HUDEP-2 (cell line): ENCODE results near the gene PRDM16.

Experiments used
- DNase-seq, 76 experiments: peaks; one replicate each; lab custom pipeline; 2025; ENCODE audit not compliant: unreplicated experiment in 76 of 76; lab: John Stamatoyannopoulos, UW

The PRDM16 gene

GRCh38 chr1:3067671-3068563 is 1.1 kb upstream of the PRDM16 start:
- DNase-seq: no peak

DNA sequence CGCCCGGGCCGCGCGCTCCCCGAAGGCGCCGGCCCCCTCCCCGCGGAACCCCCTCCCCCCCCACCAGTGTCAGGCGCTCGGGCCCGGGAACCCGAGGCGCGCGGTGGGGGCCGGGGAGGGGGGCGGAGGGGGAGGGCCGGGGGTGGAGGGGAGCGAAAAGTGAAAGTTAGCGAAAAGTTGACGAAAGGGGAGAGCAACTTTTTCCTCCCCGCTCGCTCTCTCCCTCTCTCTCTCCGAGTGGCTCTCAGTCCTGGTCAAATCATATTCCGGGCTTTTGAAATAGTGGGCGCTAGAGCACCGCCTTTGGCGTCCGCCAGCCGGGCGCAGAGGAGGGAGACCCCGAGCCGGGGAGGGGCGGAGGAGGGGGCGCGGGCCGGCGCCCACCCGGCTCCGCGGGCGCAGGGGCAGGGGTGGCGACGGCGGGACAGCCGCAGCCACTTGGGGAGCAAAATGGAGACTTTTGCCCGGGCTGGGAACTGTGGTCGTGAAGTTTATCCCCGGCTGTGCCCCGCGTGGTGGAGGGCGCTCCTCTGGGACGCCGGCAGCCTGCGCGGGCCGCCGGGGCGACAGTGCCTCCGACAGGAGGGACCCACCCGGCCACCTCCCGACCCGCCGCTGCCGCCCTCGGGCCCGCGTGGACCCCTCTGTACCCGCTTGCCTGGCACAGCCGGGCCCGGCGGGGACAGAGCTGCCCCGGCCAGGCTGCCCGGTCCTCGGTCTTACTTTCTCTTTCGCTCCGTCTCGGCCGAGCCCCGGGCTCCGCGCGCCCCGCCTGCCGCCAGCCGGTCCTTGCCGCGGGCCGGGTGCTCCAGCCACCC is 697 bp downstream of the PRDM16 start:
- no peak for DNase-seq

DNA sequence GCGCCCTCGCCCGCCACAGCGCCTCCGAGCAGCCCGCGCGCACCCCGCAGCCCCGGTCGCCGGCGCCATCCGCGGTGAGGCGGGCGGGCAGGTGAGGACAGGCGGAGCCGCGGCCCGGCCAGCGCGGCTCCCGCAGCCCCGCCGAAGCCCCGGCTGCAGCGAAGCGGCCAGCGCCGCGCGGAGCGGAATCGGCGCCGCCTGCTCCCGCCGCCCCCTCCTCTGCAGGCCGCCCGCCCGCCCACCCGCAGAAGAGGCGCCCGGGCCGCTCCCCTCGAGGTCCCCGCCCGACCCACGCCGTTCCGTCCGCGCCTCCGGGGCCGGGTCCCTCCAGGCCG is 1.3 kb downstream of the PRDM16 start:
- DNase-seq: no peak

GRCh38 chr1:3070644-3071564 is 1.9 kb downstream of the PRDM16 start:
- no peak for DNase-seq

- no peak for DNase-seq
These were observed 2.8 kb downstream of the PRDM16 start for GRCh38 chr1:3071565-3072390.

DNA sequence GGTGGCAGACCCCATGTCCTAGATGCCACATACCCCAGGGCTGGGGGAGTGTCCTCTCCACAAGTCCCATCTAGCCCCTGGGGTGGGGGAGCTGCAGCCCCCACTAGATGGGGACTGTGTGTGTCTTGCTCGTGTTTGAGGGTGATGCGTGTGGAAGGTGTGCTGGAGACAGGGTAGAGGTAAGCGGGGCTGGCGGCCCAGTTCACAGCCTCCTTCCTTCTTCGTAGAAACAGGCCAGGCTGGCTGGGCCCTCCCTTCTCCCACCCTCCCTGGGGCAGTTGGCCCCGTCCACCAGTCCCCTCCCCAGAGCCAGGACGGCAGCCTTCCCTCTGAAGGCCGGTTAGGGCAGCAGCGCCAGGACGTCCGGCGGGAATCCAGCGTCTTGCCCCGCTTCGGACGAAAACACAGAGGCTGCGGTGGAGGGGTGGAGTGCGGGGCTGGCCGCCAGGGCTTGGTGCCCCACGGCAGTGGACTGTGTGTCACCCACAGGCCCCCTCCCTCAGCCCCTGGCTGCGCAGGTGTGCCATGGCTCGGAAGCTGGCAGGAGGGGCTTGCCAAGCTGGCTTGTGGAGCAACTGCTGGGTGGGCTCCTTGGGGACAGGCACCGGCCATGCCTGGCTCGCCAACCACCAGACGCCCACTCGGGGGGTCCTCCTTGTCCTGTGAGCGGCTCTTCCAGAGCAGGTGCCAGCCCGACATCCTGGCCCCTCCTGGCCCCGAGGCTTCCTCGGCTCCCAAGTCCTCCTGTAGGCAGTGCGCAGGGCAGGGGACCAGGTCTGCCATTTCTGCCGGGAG is 3.6 kb downstream of the PRDM16 start:
- DNase-seq: no peak

GRCh38 chr1:3073186-3073488 is 4.1 kb downstream of the PRDM16 start:
- DNase-seq: no peak

GRCh38 chr1:3073489-3074296 is 4.7 kb downstream of the PRDM16 start:
- DNase-seq: no peak

- DNase-seq: no peak
These were observed 5.3 kb downstream of the PRDM16 start for GRCh38 chr1:3074297-3074741.

DNA sequence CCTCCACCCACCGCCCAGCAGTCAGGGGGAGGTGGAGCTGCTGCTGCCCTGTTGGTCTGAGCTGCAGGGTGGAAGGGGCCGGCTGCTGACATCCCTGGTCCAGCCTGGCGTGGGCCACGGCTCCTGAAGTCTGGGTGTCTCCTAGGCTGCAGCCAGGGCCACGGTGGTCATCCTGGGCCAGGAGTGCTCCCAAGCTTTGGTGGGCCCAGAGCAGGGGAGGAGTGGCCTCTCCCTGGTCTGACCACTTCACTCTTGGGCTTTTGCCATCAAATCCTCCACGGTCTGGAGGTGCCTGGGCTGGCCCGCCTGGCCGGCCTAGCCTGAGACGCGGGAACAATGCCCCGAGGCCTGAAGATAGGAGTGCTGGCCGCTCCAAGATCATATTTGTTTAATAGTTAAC is 5.8 kb downstream of the PRDM16 start:
- no peak for DNase-seq

DNA sequence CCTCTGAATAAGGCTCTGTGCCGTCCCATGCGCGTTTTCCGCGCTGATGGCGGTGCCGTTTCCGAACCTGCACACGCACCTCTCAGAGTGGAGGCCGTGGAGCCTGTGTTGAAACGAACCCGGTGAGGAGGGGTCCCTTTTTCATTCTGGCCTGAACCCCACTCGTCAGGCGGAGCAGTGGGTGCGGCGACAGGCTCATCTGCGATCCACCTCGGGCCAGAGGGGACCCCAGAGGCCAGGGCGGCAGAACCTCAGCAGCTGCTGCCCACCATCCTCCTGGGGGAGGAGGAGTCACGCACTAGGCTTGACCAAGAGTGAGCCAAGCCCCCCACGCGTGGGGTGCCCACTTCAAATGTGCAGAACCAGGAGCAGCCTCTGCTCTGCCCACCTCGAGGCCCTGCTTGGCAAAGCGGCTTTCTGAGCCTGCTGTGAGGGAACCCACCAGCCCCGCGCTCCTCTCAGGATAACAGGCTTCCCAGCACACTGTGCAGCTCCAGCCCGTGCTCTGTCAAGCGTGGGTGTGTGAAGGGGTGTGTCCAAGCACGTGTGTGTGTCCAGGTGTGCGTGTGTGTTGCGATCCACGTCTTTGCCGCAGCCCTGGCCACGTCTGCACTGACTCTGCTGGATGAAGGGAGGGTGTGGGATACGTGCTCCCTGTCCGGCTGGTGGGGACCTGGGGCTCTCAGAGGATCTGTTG is 6.8 kb downstream of the PRDM16 start:
- DNase-seq: no peak

GRCh38 chr1:3076363-3076740 is 7.3 kb downstream of the PRDM16 start:
- no peak for DNase-seq

DNA sequence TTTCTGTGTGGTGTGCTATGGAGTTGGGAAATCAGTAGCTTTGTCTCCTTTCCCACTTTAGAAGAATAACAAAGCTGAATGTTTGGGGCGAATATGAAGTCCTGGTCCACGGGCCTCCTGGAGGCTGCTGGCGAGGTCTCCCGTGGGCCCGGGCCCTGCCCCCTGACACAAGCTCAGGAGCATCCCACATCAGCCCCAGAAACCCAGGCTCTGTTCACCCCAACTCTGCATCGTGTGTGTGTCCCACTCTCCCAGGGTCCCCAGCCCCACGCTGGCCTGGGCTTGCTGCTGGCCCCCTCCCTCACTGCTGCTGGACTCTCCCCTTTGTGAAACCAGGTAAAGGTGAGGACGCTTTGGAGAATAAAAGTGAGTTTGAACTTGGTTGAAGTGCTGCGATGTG is 8.1 kb downstream of the PRDM16 start:
- no peak for DNase-seq

- no peak for DNase-seq
These were observed 8.6 kb downstream of the PRDM16 start for GRCh38 chr1:3077561-3077960.

GRCh38 chr1:3078430-3078861 is 9.4 kb downstream of the PRDM16 start:
- DNase-seq: no peak

- no peak for DNase-seq
These were observed 9.9 kb downstream of the PRDM16 start for GRCh38 chr1:3078871-3079270.

- DNase-seq: no peak
These were observed 10.5 kb downstream of the PRDM16 start for GRCh38 chr1:3079381-3080052.
